ENCODE results near the gene TTLL3. TPM values are rescaled to one million over a fixed set of nuclear protein-coding genes. Genes with fewer than 3 reads are reported as not detected.
A peak's percentile ranks its signal among the peaks of the same experiment; 100 is the strongest.

TTLL3 gene
- total RNA-seq, 2 experiments from 2014 or later: 51.1 to 55.3 TPM

- POLR2A ChIA-PET: no interaction called here
Measured at GRCh38 chr3:9797196-9797945, 12.7 kb upstream of the TTLL3 start.

GRCh38 chr3:9800529-9800928 lies 9.5 kb upstream of the TTLL3 start:
- DNase-seq: no peak
- H3K36me3 Mint-ChIP-seq (ENCODE audit: low read depth): peaks cover 71% of the 10 kb centered on the region
- peaks cover 17% of the 10 kb centered on the region for H3K4me1 Mint-ChIP-seq
- H3K27me3 Mint-ChIP-seq: no peaks in the 10 kb centered on the region
- no peak overlapping the region for H3K4me3 Mint-ChIP-seq
- H3K9me3 Mint-ChIP-seq: no peaks in the 10 kb centered on the region
- POLR2A ChIA-PET: no interaction called here
- peak overlapping the region; percentile 36 for H3K27ac Mint-ChIP-seq
- CTCF ChIA-PET: interaction anchor here (1.0 kb wide), 1 partner anchor 16 kb away, joined by 5 read pairs; no protein-coding TSS in a partner anchor

More at GRCh38 chr3:9797196-9797945, 12.7 kb upstream of the TTLL3 start:
- H3K27ac Mint-ChIP-seq: no peak overlapping the region
- CTCF ChIA-PET: interaction anchor here (0.6 to 1.9 kb wide), 5 partner anchors 16 to 135 kb away, joined by 3 to 6 read pairs (median 4); partner anchors contain the start of genes CRELD1 and RPUSD3
- H3K9me3 Mint-ChIP-seq: no peaks in the 10 kb centered on the region
- peaks cover 66% of the 10 kb centered on the region for H3K36me3 Mint-ChIP-seq (ENCODE audit: low read depth)
- peaks cover 32% of the 10 kb centered on the region for H3K4me1 Mint-ChIP-seq
- no peak overlapping the region for H3K4me3 Mint-ChIP-seq
- no peak for DNase-seq
- H3K27me3 Mint-ChIP-seq: no peaks in the 10 kb centered on the region

GRCh38 chr3:9803494-9803893 lies 6.6 kb upstream of the TTLL3 start:
- CTCF ChIA-PET: interaction anchor here (0.8 to 1.2 kb wide), 4 partner anchors 11 to 21 kb away, joined by 3 to 7 read pairs (median 4); partner anchors contain the start of gene ARPC4
- peaks cover 23% of the 10 kb centered on the region for H3K4me1 Mint-ChIP-seq
- H3K27me3 Mint-ChIP-seq: no peaks in the 10 kb centered on the region
- peaks cover 65% of the 10 kb centered on the region for H3K36me3 Mint-ChIP-seq (ENCODE audit: low read depth)
- POLR2A ChIA-PET: no interaction called here
- no peaks in the 10 kb centered on the region for H3K9me3 Mint-ChIP-seq
- H3K4me3 Mint-ChIP-seq: no peak overlapping the region
- H3K27ac Mint-ChIP-seq: no peak overlapping the region
- no peak for DNase-seq

- H3K4me3 Mint-ChIP-seq: no peak overlapping the region
- CTCF ChIA-PET: interaction anchor here (0.6 to 1.2 kb wide), 4 partner anchors 8 to 36 kb away, joined by 3 to 5 read pairs (median 3); no protein-coding TSS in a partner anchor
- no peak for DNase-seq
- no peak overlapping the region for H3K27ac Mint-ChIP-seq
- peaks cover 64% of the 10 kb centered on the region for H3K36me3 Mint-ChIP-seq (ENCODE audit: low read depth)
- POLR2A ChIA-PET: no interaction called here
- H3K4me1 Mint-ChIP-seq: peaks cover 36% of the 10 kb centered on the region
- H3K9me3 Mint-ChIP-seq: no peaks in the 10 kb centered on the region
- H3K27me3 Mint-ChIP-seq: no peaks in the 10 kb centered on the region
Measured at GRCh38 chr3:9804996-9805395, 5.1 kb upstream of the TTLL3 start.

GRCh38 chr3:9806137-9806536 lies 3.9 kb upstream of the TTLL3 start:
- H3K9me3 Mint-ChIP-seq: no peaks in the 10 kb centered on the region
- peaks cover 45% of the 10 kb centered on the region for H3K4me1 Mint-ChIP-seq
- peaks cover 58% of the 10 kb centered on the region for H3K36me3 Mint-ChIP-seq (ENCODE audit: low read depth)
- POLR2A ChIA-PET: no interaction called here
- CTCF ChIA-PET: interaction anchor here (0.7 to 0.9 kb wide), 4 partner anchors 13 to 282 kb away, joined by 3 read pairs; partner anchors contain the start of gene ARPC4
- DNase-seq: no peak
- H3K27ac Mint-ChIP-seq: no peak overlapping the region
- H3K27me3 Mint-ChIP-seq: no peaks in the 10 kb centered on the region
- H3K4me3 Mint-ChIP-seq: no peak overlapping the region

- ChIA-PET POLR2A (interaction anchor here (0.6 kb wide), 1 partner anchor 12 kb away, joined by 3 read pairs; no protein-coding TSS in a partner anchor), CTCF (interaction anchor here (0.6 to 1.3 kb wide), 5 partner anchors 11 to 277 kb away, joined by 3 to 7 read pairs (median 3); no protein-coding TSS in a partner anchor)
- no peaks in the 10 kb centered on the region for H3K27me3 Mint-ChIP-seq
- no peak overlapping the region for H3K27ac Mint-ChIP-seq
- peaks cover 59% of the 10 kb centered on the region for H3K36me3 Mint-ChIP-seq (ENCODE audit: low read depth)
- no peak for DNase-seq
- no peaks in the 10 kb centered on the region for H3K9me3 Mint-ChIP-seq
- H3K4me3 Mint-ChIP-seq: no peak overlapping the region
- peaks cover 51% of the 10 kb centered on the region for H3K4me1 Mint-ChIP-seq
Measured at GRCh38 chr3:9806688-9807589, 3.1 kb upstream of the TTLL3 start.

GRCh38 chr3:9807981-9808344 lies 2.1 kb upstream of the TTLL3 start:
- Mint-ChIP-seq H3K4me1 (peaks cover 51% of the 10 kb centered on the region), H3K9me3 (no peaks in the 10 kb centered on the region), H3K36me3 (ENCODE audit: low read depth) (peaks cover 56% of the 10 kb centered on the region), H3K27ac (peak overlapping the region; percentile 93), H3K27me3 (no peaks in the 10 kb centered on the region), H3K4me3 (peak overlapping the region; percentile 35)
- ChIA-PET CTCF (interaction anchor here (0.6 to 1.3 kb wide), 12 partner anchors 12 to 239 kb away, joined by 3 to 7 read pairs (median 3); partner anchors contain the start of genes ARPC4 and IL17RC), POLR2A (no interaction called here)
- no peak for DNase-seq

GRCh38 chr3:9808345-9809037 lies 1.6 kb upstream of the TTLL3 start:
- H3K27me3 Mint-ChIP-seq: no peaks in the 10 kb centered on the region
- ChIA-PET CTCF (interaction anchor here (0.6 to 1.3 kb wide), 10 partner anchors 13 to 118 kb away, joined by 3 to 7 read pairs (median 3); partner anchors contain the start of genes ARPC4 and IL17RC), POLR2A (interaction anchor here (0.6 to 1.0 kb wide), 2 partner anchors 59 to 162 kb away, joined by 3 to 4 read pairs; partner anchors contain the start of gene OGG1)
- H3K9me3 Mint-ChIP-seq: no peaks in the 10 kb centered on the region
- H3K4me3 Mint-ChIP-seq: no peak overlapping the region
- H3K27ac Mint-ChIP-seq: peak overlapping the region; percentile 93
- peaks cover 49% of the 10 kb centered on the region for H3K4me1 Mint-ChIP-seq
- peak; percentile 69 for DNase-seq
- peaks cover 55% of the 10 kb centered on the region for H3K36me3 Mint-ChIP-seq (ENCODE audit: low read depth)

- peaks cover 48% of the 10 kb centered on the region for H3K36me3 Mint-ChIP-seq (ENCODE audit: low read depth)
- CTCF ChIA-PET: interaction anchor here (1.0 kb wide), 2 partner anchors 76 to 93 kb away, joined by 3 read pairs; no protein-coding TSS in a partner anchor
- POLR2A ChIA-PET: interaction anchor here (1.0 kb wide), 1 partner anchor 60 kb away, joined by 3 read pairs; the partner anchor contains the start of gene OGG1
- peak overlapping the region; percentile 93 for H3K27ac Mint-ChIP-seq
- DNase-seq: no peak
- no peaks in the 10 kb centered on the region for H3K27me3 Mint-ChIP-seq
- peaks cover 47% of the 10 kb centered on the region for H3K4me1 Mint-ChIP-seq
- no peaks in the 10 kb centered on the region for H3K9me3 Mint-ChIP-seq
- peak overlapping the region; percentile 83 for H3K4me3 Mint-ChIP-seq
Measured at GRCh38 chr3:9809239-9809614, 835 bp upstream of the TTLL3 start.

- Mint-ChIP-seq H3K36me3 (ENCODE audit: low read depth) (peaks cover 40% of the 10 kb centered on the region), H3K27ac (peak overlapping the region; percentile 62), H3K4me1 (peaks cover 47% of the 10 kb centered on the region), H3K9me3 (no peaks in the 10 kb centered on the region), H3K4me3 (peak overlapping the region; percentile 40), H3K27me3 (no peaks in the 10 kb centered on the region)
- POLR2A ChIA-PET: interaction anchor here (0.6 kb wide), 1 partner anchor 216 kb away, joined by 3 read pairs; the partner anchor contains the start of gene FANCD2
- CTCF ChIA-PET: interaction anchor here (1.0 kb wide), 1 partner anchor 95 kb away, joined by 3 read pairs; no protein-coding TSS in a partner anchor
- no peak for DNase-seq
Measured at GRCh38 chr3:9810433-9810770, 340 bp downstream of the TTLL3 start.

GRCh38 chr3:9810846-9811245 lies 784 bp downstream of the TTLL3 start:
- Mint-ChIP-seq H3K36me3 (ENCODE audit: low read depth) (peaks cover 36% of the 10 kb centered on the region), H3K9me3 (no peaks in the 10 kb centered on the region), H3K27me3 (no peaks in the 10 kb centered on the region), H3K27ac (peak overlapping the region; percentile 62), H3K4me1 (peaks cover 47% of the 10 kb centered on the region), H3K4me3 (peak overlapping the region; percentile 40)
- DNase-seq: no peak
- CTCF ChIA-PET: no interaction called here
- POLR2A ChIA-PET: interaction anchor here (0.6 kb wide), 1 partner anchor 215 kb away, joined by 3 read pairs; the partner anchor contains the start of gene FANCD2

Measured in activated CD4-positive, alpha-beta T cell treated with anti-CD3 and anti-CD28 coated beads, Interleukin-2, amount 10 ng/mL, durations not matched to agents 7 days and 5 days (primary cell).